Fibroblast of pulmonary artery (primary cell): Measurements from ENCODE around the gene TRAF7.

Source experiments
- DNase-seq: peaks from one replicate; pipeline ENCODE4 v3.0.0-alpha.2; 2010; ENCODE audit warnings: low read depth
- H3K4me3 ChIP-seq: replicated peaks from 2 replicates; pipeline ENCODE4 v1.5.1; 2011; ENCODE audit warnings: low read depth, mild to moderate bottlenecking, control low read depth, low read length, moderate library complexity
- CTCF ChIP-seq: IDR thresholded peaks from 2 replicates; pipeline ENCODE4 v1.5.1; 2011; ENCODE audit warnings: mild to moderate bottlenecking, control low read depth, low read length, inconsistent platforms; ENCODE audit errors: missing control alignments

Gene TRAF7

GRCh38 chr16:2165861-2166260 is 10.3 kb downstream of the TRAF7 start:
- H3K4me3 ChIP-seq, result no peak overlapping the region
- DNase-seq, result no peak
- TF ChIP-seq CTCF, result no peak

- no peak for TF ChIP-seq CTCF
- no peak overlapping the region for H3K4me3 ChIP-seq
- DNase-seq, result no peak
These were observed 10.9 kb downstream of the TRAF7 start for GRCh38 chr16:2166263-2167067.

- DNase-seq, result no peak
- no peak for TF ChIP-seq CTCF
- no peak overlapping the region for H3K4me3 ChIP-seq
These were observed 11.6 kb downstream of the TRAF7 start for GRCh38 chr16:2167068-2167638.

- DNase-seq, result no peak
- H3K4me3 ChIP-seq, result no peak overlapping the region
- no peak for TF ChIP-seq CTCF
These were observed 14.5 kb downstream of the TRAF7 start for GRCh38 chr16:2170080-2170479.

- no peak overlapping the region for H3K4me3 ChIP-seq
- no peak for TF ChIP-seq CTCF
- no peak for DNase-seq
These were observed 15.2 kb downstream of the TRAF7 start for GRCh38 chr16:2170587-2171435.

GRCh38 chr16:2171601-2172178 is 16.1 kb downstream of the TRAF7 start:
- DNase-seq, result no peak
- no peak overlapping the region for H3K4me3 ChIP-seq
- TF ChIP-seq CTCF, result no peak
